ENCODE data around the gene RNASEL.
A peak's percentile ranks its signal among the peaks of the same experiment; 100 is the strongest.

RNASEL gene

GRCh38 chr1:182600036-182600713 lies 11.1 kb upstream of the RNASEL start:
- DNase-seq, result no peak

GRCh38 chr1:182599339-182599738 lies 10.3 kb upstream of the RNASEL start:
- DNase-seq, result no peak

- DNase-seq, result no peak
Measured at GRCh38 chr1:182598296-182598695, 9.2 kb upstream of the RNASEL start.

- DNase-seq, result no peak
Measured at GRCh38 chr1:182596934-182597333, 7.9 kb upstream of the RNASEL start.

DNA sequence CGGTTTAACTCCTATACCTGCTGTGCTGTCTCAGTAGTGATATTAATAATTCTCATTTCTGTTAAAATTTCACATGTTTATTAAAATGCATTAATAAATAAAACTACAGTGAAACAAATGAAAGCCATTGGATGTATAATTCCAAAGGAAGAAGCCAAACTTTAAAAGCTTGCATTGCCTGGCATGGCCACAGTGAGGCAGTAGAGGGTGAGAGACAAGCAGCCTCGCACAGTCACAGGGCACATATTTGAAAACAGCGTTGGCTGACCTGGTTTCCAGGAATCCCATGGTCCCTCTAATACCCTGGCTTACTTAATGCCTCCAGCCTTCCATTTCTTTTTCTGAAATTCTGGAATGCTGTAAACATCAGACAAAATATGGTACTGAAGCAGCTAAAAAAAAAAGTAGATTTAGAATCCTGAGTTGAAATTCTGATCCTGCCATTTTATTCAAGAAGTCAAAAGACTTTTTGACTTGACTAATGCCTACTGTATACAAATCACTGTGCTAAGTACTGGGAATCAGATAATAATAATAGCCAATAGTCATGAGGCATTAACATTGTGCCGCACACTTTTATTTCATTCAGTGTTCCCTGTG lies 6.7 kb upstream of the RNASEL start:
- DNase-seq, result peak; percentile 64

DNA sequence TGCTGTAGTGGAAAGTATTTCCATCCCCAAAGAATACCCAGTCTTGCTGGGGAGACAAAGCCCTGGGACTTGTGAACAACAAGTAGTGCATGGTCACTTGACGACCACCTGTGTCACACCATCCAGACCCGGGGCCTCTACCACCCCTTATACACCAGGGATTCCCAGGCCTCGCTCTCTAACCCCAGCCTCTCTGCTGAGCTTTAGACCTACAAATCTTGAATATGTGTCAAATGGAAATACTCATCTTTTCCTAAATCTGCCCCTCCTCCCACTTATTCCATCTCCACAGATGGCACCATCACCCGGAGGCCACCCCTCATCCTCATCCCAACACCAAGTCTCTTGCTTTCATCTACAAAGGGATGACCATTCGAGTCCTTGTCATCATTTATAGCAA lies 875 bp upstream of the RNASEL start:
- DNase-seq, result no peak

DNA sequence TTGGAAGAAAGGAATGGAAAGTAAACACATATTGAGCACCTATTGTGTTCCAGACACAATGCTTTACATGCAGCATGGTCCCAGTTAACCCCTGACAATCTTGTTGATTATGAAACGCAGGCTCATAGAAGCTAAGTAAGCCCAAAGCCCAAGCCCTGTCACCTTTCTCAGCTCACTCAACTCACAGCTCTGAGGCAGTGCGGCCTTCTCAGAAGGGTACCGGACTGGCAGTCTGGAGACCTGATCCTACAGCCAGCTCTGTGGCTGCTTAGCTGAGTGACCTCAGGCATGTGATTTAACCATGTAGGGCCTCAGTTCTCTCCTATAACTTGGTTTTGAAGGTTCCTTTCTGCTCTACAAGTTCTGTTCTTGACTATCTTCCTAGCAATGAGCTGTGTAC lies 464 bp upstream of the RNASEL start:
- no peak for DNase-seq

DNA sequence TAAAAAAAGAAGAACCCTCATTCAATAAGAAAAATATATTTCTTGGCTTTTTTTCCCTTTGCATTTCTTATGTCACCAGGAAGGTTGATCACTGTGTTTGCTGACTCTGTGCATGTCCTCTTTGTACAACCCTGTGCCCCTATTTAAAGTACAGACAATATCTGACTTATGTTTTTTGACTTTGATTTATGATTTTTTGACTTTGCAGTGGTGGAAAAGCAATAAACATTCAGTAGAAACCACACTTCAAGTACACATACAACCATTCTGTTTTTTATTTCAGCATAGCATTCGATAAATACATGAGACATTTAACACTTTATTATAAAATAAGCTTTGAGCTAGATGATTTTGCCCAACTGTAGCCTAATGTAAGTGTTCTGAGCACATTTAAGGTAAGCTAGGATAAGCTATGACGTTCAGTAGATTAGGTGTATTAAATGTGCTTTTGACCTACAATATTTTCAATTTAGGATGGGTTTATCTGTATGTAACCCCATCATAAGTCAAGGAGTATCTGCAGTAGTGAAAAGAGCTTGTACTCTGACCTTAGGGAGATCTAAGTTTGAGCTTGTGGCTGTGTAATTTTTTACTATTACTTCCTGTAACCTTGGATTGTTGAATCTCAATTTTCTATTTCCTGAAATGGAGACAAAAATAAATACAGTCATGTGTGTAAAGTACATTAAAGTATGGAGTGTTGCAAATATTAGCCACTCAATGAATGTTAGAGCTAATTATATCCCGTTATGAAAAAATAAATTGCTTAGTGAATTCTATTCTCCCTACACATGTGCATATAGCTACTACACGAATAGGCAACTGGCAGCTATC lies 1.2 kb downstream of the RNASEL start:
- DNase-seq, result no peak

DNA sequence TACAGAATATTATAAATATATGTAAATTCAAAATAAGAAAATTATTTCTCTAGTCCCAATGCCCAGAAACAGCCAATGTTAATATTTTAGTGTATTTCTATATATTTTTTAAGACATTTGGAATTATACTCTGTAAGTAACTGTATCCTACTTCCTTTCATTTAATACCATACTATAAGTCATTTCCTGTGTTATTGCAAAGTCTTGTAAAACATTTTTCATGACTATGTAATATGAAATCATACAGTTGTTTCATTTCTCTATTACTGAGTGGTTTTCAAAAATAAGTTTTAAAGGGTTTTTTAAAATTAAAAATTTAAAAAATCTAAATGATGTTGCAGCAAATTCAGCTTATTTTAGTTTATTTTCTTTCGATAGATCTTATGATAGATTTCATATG lies 2.0 kb downstream of the RNASEL start:
- DNase-seq, result no peak

DNA sequence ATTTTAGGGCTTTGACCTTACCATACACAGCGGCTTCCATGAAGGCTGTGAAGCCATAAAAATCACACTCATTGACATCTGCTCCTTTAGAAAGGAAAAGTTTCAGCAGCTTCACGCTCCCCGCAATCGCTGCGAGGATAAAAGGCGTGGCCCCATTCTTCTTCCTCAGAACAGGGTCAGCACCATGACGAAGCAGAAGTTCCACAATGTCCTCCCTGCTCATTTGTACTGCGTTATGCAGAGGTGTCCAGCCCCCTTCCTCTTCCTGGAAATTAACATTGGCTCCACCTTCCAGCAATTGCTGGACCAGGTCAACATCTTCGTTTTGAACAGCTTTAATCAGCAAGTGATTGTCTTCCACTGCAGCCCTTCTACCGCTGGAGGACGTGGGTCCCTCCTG lies 2.7 kb downstream of the RNASEL start:
- DNase-seq, result no peak

- no peak for DNase-seq
Measured at GRCh38 chr1:182584746-182585145, 4.3 kb downstream of the RNASEL start.

DNA sequence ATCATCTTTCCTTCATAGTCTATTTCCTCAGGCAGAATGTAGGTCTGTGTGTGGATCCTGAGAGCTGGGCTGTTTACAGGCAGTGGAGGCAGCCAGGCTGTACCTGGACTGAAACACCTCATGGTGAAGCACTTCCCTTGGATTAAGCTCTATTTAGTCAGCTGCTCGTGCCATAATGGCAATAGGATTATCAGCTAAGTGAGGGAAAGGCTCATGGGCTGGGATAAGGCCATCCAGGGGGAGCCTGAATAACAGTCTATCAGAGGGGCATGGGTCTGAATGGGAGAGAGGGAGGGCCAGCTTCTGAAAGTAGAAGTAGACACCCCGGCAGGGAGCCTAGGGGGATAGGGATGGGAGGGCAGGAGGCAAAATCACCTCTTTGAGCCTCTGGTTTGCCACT lies 8.3 kb downstream of the RNASEL start:
- DNase-seq, result no peak

DNA sequence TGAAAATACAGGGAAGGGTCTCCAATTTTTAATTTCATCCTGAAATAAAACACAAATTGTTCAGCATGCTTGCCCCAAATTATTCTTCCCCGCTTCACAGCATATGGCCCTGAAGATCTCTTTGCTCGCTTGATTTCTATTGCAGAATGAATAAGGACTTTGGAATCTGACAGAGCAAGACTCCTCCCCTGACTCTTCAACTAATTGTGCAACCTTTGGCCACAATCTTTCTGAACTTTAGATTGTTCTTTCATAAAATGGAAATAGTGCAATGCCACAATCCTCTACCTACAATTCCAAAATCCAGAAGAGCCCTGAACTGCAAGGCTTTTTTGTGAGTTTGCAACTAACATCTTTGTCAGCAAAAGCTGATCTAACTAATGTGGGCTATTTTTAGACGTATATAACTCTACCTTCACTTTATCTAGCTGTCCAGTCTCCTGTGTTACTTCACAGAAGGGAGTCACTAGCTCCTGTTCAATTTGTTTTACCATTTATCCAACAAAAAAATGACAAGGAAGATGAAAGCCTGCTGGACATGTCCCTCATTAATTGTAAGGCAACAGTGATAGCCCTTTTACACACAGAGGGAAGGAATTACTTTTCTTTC lies 13.4 kb downstream of the RNASEL start:
- DNase-seq, result no peak

- DNase-seq, result no peak
Measured at GRCh38 chr1:182574156-182574555, 14.9 kb downstream of the RNASEL start.

DNA sequence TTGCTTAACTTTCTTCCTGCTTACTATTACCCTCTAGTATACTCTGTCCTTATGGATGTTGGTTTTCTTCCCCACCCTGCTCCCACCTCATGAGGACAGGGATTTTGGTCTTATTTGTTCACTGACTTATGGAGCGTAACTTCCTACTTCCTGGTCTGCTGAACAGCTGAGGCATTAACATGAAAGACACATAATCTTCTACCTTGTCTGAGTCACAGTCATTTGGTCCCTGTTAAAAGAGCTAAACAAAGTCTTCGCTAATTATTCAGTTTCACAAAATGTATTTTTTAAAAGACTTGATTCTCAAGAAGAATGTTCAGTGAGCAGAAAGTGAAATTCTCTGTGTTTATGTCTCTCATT lies 18.5 kb downstream of the RNASEL start:
- no peak for DNase-seq

DNA sequence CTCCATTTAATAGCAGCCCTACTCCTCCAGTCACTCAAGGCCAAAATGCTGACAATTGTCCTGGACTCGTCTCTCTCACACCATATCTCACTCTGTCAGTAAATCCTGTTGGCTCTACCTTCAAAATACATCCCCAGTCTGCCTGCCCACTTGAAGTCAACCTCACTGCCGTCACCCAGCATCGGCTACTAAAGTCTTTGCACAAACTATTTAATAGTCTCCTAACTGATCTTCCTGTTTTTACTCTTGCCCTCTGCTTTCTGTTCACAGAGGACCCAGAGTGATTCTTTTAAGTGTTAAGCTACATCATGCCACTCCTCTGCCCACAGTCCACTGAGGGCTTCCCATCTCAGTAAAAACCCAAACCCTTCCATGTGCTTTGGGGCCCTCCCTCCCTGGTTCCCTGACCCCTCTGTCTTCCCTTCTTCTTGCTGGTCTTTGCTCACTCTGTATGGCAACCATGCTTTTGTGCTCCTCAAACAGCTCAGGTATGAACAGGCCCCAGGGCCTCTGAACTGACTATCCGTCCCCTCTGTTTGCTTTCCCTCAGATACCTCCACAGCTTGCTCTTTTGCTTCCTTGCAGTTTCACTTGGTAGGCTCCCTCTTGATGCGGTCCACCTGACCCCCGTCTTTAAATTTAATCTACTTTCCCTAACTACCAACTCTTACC lies 19.0 kb downstream of the RNASEL start:
- no peak for DNase-seq

DNA sequence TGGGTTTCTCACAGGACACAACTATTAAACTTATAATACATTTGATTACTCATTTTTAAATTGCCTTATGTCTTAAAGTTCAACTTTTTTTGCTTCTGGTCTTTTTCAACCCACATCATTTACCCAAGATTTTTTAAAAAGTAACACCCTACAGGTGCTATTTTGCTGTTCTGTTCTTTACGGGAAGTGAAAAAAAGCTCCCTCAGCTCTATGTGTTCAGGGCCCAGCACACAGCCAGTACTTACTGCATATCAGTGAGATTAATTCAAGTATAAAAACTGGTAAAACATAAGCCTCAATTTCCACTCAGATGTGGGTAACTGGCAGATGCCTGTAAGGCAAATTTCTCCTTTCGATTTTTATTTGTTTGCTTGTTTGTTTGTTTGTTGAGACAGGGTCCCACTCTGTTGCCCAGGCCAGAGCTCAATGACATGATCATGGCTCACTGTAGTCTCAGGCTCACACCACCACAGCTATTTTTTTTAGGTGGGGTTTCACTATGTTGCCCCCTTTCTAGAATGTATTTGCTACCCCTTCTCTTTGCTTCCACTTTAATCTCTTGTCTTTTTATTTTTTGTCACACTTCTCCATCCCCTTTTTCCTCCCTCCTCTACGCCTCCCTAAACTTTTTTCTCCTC lies 20.3 kb downstream of the RNASEL start:
- DNase-seq, result no peak

DNA sequence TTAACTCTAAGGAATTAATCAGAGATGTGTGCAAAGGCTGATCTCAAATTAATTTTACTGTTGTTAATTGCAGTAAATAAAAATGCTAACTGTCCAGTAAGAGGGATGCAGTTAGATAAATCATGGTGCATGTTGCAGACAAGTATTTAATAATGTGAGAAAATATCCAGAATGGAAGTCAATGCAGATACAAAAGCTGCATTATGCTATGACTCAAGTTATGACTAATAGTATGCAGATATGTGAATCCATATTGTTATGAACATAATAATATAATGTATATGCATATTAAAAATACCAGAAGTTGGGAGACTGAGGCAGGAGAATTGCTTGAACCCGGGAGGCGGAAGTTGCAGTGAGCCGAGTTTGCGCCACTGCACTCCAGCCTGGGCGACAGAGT lies 21.4 kb downstream of the RNASEL start:
- DNase-seq, result no peak

DNA sequence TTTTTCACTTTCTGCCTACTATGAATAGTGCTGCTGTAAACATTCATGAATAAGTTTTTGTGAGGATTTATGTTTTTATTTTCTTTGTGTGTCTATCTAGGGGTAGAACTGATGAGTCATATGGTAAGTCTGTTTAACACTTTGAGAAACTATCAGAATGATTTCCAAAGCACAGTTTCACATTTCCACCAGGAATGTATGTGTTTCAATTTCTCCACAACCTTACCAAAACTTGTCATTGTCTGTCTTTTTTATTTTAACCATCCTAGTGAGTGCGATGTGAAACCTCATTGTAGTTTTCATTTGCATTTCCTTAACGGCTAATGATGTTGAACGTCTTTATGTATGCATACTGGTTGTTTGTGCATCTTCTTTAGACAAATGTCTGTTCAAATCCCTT lies 23.5 kb downstream of the RNASEL start:
- DNase-seq, result no peak

- DNase-seq, result no peak
Measured at GRCh38 chr1:182564406-182565004, 24.6 kb downstream of the RNASEL start.

- DNase-seq, result no peak
Measured at GRCh38 chr1:182563095-182563494, 26.0 kb downstream of the RNASEL start.

- no peak for DNase-seq
Measured at GRCh38 chr1:182561456-182561855, 27.6 kb downstream of the RNASEL start.

Data from NCI-H146 (cell line).